ENCODE results near the gene GPR18. TPM values are rescaled to one million over a fixed set of nuclear protein-coding genes. Genes with fewer than 3 reads are reported as not detected.

GPR18 gene
- total and polyA plus RNA-seq, 9 of the 15 experiments (the other 6 are each of a cell fraction or from before 2014, with no cell fraction given), result 0.75 TPM; not detected in 8

- TF ChIP-seq CBFA2T2 (conservative IDR thresholded peaks at IDR 0.05), result no peak
- no peak for TF ChIP-seq EP300 (IDR thresholded peaks at IDR 0.05; ENCODE audit: low read length)
- no peak for TF ChIP-seq HEY1 (CRISPR knock-in tag; IDR thresholded peaks at IDR 0.05; ENCODE audit: borderline replicate concordance)
- no peak for TF ChIP-seq PML (IDR thresholded peaks at IDR 0.05; ENCODE audit: low read length)
- TF ChIP-seq KLF1 (tag; IDR thresholded peaks at IDR 0.05), result no peak
Observed at GRCh38 chr13:99260216-99260615, 2.0 kb upstream of the GPR18 start (continued).

GRCh38 chr13:99258946-99259345 lies 767 bp upstream of the GPR18 start:
- in situ Hi-C loops (cut with MboI), result no loop called here
- no peak for DNase-seq (ENCODE audit: extremely low read depth in 1 of 4, low spot score in 3 of 4)
- WGBS (ENCODE audit: insufficient coverage, low coverage, missing lambda C conversion rate), result 100% methylated on average over 3 of the region's 3 CpGs
- no peak for ATAC-seq
- Histone ChIP-seq H3K4me1 (replicated peaks in 1 of 2; ENCODE audit: control insufficient read depth in 2 of 2, insufficient read depth in 2 of 2, low read length in 2 of 2) (no peaks in the 10 kb centered on the region; a peak in 1 of 5 replicates), H3K4me2 (ENCODE audit: insufficient read depth, low read length) (no peak overlapping the region), H3K36me3 (ENCODE audit: control insufficient read depth, insufficient read depth, low read length) (peaks cover 45% of the 10 kb centered on the region; the same call in 2 of the 3 replicates), H4K20me1 (replicated peaks; ENCODE audit: control insufficient read depth, insufficient read depth, low read length) (no peaks in the 10 kb centered on the region), H3K4me3 (no peak overlapping the region), H3K27me3 (ENCODE audit: control insufficient read depth in 2 of 2, insufficient read depth in 2 of 2, low read length in 2 of 2) (no peaks in the 10 kb centered on the region), H3K9ac (ENCODE audit: insufficient read depth in 1 of 2, low read depth in 2 of 2, low read length in 2 of 2) (no peak overlapping the region), H3K9me1 (ENCODE audit: control insufficient read depth, insufficient read depth, low read length) (no peaks in the 10 kb centered on the region), H2AFZ (ENCODE audit: low read depth, low read length) (no peak overlapping the region), H3K27ac (ENCODE audit: extremely low read depth, low read depth, low read length) (no peak overlapping the region), H3K79me2 (ENCODE audit: control insufficient read depth, insufficient read depth, low read length) (no peaks in the 10 kb centered on the region), H3K9me3 (replicated peaks; ENCODE audit: control insufficient read depth, insufficient read depth, low read depth, low read length) (no peaks in the 10 kb centered on the region)
- intact Hi-C loops (cut with micrococcal nuclease), result no loop called here
- TF ChIP-seq NCOA1 (IDR thresholded peaks at IDR 0.05; ENCODE audit: low read depth) (no peak), ZNF239 (CRISPR knock-in tag; IDR thresholded peaks at IDR 0.05) (no peak), POLR2G (IDR thresholded peaks at IDR 0.05; ENCODE audit: low read depth, low read length) (no peak), ZNF766 (CRISPR knock-in tag; conservative IDR thresholded peaks at IDR 0.05) (no peak), UBTF (IDR thresholded peaks at IDR 0.05; ENCODE audit: borderline replicate concordance in 1 of 2, low read depth in 2 of 2, low read length in 2 of 2) (no peak), FOXA1 (IDR thresholded peaks at IDR 0.05; ENCODE audit: borderline replicate concordance) (no peak), MITF (IDR thresholded peaks at IDR 0.05) (no peak), ZNF140 (CRISPR knock-in tag; IDR thresholded peaks at IDR 0.05) (no peak), SREBF1 (IDR thresholded peaks at IDR 0.05; ENCODE audit: borderline replicate concordance, low read depth, low read length) (no peak), ZNF551 (CRISPR knock-in tag; IDR thresholded peaks at IDR 0.05) (no peak), HSF4 (CRISPR knock-in tag; IDR thresholded peaks at IDR 0.05; ENCODE audit: borderline replicate concordance) (no peak), TCF7L2 (IDR thresholded peaks at IDR 0.05; ENCODE audit: low read depth, low read length) (no peak)
- ChIA-PET CTCF (ENCODE audit: low intra/inter-chr PET ratio) (no interaction called here), POLR2A (interaction anchor here (0.6 kb wide), 1 partner anchor 50 kb away, joined by 3 read pairs; no protein-coding TSS in a partner anchor)
- FAIRE-seq, result no peak
- no TSS peak for BruUV-seq (replicated peaks)
